ENCODE results near the gene IRGC.

Gene IRGC

DNA sequence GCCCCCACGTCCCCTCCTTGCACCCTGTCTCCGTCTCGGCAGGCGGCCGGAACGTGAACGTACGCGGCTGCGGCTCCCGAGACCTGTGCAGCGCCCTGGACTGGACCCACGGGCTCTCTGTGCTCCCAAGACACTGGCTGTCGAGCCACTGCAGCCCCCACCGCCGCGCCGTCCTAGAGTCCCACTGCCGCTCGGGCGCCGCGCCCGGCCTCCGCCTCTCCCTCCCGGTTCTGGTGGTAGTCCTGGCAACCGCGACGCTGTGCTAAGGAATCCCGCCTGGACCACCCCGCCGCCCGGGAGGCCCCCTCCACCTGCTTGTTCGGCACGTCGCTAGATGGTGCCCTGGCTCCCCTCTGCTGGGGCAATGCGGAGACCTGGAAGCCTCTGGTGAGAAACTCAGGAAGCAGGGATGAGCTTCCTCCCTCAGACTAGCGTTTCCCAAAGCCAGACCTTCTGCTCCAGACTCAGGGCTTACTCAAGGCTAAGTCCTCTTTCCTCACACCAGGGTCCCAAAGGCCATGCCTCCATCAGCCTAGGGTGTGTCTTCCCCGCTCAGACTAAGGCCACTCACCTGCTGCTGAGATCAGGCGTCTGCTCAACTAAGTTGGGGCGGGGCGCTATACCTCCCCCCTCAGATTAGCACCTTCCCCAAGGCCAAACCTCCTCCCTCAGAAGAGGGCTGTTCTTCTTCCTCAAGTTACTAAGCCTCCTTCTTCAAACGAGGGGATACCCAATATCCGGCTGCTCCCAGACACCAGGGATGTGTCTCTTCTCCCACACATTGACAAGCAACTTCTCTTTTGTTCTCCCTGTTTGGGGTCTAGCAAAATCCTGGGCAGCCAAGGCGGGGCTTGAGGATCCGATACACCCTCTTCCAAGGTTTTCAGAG lies 16.1 kb upstream of the IRGC start:
- POLR2A ChIA-PET, result interaction anchor here (1.5 kb wide), 1 partner anchor 31 kb away, joined by 4 read pairs; no protein-coding TSS in a partner anchor
- CTCF ChIA-PET, result no interaction called here
- DNase-seq (ENCODE audit: extremely low spot score), result no peak
- TF ChIP-seq FOXM1 (IDR thresholded peaks at IDR 0.05; ENCODE audit: borderline replicate concordance) (no peak), ARNT (IDR thresholded peaks at IDR 0.05) (no peak), NFRKB (IDR thresholded peaks at IDR 0.05) (no peak), FOXA1 (IDR thresholded peaks at IDR 0.05) (no peak), LEF1 (IDR thresholded peaks at IDR 0.05; ENCODE audit: borderline replicate concordance) (no peak), PKNOX1 (IDR thresholded peaks at IDR 0.05) (no peak)

DNA sequence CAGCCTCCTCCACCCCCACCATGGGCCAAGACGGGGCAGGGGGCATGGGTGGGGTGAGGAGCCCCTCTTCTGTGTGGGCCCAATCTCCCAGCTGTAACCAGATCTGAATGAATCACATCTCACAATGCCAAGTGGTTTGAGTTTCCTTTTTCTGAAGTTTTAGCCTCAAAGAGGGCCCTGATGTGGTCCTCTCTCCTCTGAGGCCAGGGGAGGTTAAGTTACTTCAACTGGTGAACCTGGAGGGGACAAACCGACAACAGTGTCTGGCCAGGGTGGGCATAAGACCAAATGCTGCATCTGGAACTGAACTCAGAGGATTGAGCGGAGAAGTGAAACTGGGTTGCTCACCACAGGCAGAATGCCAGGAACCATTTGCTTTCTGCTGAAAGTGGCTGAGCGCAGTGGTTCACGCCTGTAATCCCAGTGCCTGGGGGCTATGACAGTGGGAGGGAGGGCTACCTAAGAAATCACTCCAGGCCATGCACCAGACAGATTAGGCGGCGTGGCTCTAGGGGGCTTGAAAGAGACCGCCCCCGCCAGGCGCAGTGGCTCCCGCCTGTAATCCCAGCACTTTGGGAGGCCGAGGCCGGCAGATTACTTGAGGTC lies 15.4 kb upstream of the IRGC start:
- POLR2A ChIA-PET, result interaction anchor here (1.5 kb wide), 1 partner anchor 32 kb away, joined by 4 read pairs; no protein-coding TSS in a partner anchor
- DNase-seq (ENCODE audit: extremely low spot score), result no peak
- TF ChIP-seq PKNOX1 (IDR thresholded peaks at IDR 0.05), result no peak
- TF ChIP-seq ARNT (IDR thresholded peaks at IDR 0.05), result no peak
- no peak for TF ChIP-seq ZNF384 (IDR thresholded peaks at IDR 0.05)
- TF ChIP-seq TARDBP (IDR thresholded peaks at IDR 0.05), result no peak
- no peak for TF ChIP-seq FOXA1 (IDR thresholded peaks at IDR 0.05)
- no peak for TF ChIP-seq CTBP1 (IDR thresholded peaks at IDR 0.05; ENCODE audit: borderline replicate concordance)
- no peak for TF ChIP-seq HDGF (IDR thresholded peaks at IDR 0.05; ENCODE audit: borderline replicate concordance)
- TF ChIP-seq FOXM1 (IDR thresholded peaks at IDR 0.05; ENCODE audit: borderline replicate concordance), result no peak
- no peak for TF ChIP-seq FOXK2 (IDR thresholded peaks at IDR 0.05)
- CTCF ChIA-PET, result interaction anchor here (0.6 kb wide), 1 partner anchor 118 kb away, joined by 3 read pairs; no protein-coding TSS in a partner anchor

DNA sequence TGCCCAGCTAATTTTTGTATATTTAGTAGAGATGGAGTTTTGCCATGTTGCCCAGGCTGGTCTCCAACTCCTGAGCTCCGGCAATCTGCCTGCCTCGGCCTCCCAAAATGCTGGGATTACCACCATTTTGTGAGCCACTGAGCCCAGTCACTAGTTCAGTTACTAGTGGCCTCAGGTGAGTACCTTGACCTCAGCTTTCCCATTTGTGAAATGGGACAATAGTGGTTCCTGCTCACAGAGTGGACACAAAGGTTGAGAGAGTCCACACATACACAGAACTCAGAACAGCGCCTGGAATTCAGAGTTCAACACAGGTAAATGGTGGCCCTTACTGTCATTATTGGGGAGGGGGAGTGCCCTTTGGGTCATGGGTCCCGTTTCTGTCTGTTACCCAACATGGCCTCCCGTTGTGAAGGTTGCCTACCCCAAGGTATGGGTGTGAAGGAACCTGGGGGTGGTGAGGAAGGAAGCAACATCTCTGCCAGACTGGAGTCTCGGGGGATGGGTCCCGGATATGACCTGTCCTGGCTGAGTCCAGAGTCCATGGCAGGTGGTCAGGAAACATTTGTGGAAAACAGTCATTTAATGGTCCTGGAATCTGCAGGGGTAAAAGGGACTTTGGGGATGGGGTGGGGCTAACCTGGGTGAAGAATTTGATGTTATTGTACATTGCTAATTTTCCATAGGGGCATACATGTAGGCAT lies 11.7 kb upstream of the IRGC start:
- POLR2A ChIA-PET, result interaction anchor here (0.8 kb wide), 1 partner anchor 14 kb away, joined by 3 read pairs; no protein-coding TSS in a partner anchor
- CTCF ChIA-PET, result interaction anchor here (1.1 kb wide), 1 partner anchor 36 kb away, joined by 4 read pairs; no protein-coding TSS in a partner anchor
- no peak for DNase-seq (ENCODE audit: extremely low spot score)
- TF ChIP-seq HDGF (IDR thresholded peaks at IDR 0.05; ENCODE audit: borderline replicate concordance), result no peak
- TF ChIP-seq ZNF384 (IDR thresholded peaks at IDR 0.05), result no peak
- no peak for TF ChIP-seq PKNOX1 (IDR thresholded peaks at IDR 0.05)
- TF ChIP-seq ELF4 (IDR thresholded peaks at IDR 0.05), result no peak
- TF ChIP-seq CTBP1 (IDR thresholded peaks at IDR 0.05; ENCODE audit: borderline replicate concordance), result no peak
- no peak for TF ChIP-seq NFRKB (IDR thresholded peaks at IDR 0.05)
- no peak for TF ChIP-seq FOXM1 (IDR thresholded peaks at IDR 0.05; ENCODE audit: borderline replicate concordance)
- TF ChIP-seq SUZ12 (IDR thresholded peaks at IDR 0.05), result no peak
- no peak for TF ChIP-seq LEF1 (IDR thresholded peaks at IDR 0.05; ENCODE audit: borderline replicate concordance)
- TF ChIP-seq SP1 (IDR thresholded peaks at IDR 0.05), result no peak
- no peak for TF ChIP-seq TARDBP (IDR thresholded peaks at IDR 0.05)
- no peak for TF ChIP-seq L3MBTL2 (conservative IDR thresholded peaks at IDR 0.05)
- no peak for TF ChIP-seq ARNT (IDR thresholded peaks at IDR 0.05)
- no peak for TF ChIP-seq FOXK2 (IDR thresholded peaks at IDR 0.05)
- TF ChIP-seq FOXA1 (IDR thresholded peaks at IDR 0.05), result no peak
- TF ChIP-seq BHLHE40 (IDR thresholded peaks at IDR 0.05; ENCODE audit: borderline replicate concordance), result no peak

DNA sequence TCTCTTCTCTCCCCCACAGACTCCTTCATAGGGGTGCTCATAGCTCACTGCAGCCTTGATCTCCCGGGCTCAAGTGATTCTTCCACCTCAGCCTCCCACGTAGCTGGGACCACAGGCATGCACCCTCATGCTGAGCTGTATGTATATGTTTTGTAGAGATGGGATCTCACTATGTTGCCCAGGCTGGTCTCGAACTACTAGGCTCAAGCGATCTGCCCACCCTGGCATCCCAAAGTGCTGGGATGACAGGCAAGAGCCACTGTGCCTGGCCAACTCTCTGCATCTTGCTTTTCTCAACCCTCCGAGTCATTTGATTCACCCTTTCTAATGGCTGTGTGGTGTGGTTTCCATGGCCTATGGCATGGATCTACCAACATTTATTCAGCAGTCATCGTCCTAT lies 10.1 kb upstream of the IRGC start:
- ChIA-PET POLR2A (no interaction called here), CTCF (no interaction called here)
- no peak for DNase-seq (ENCODE audit: extremely low spot score)
- TF ChIP-seq NFRKB (IDR thresholded peaks at IDR 0.05) (no peak), ARNT (IDR thresholded peaks at IDR 0.05) (no peak), BHLHE40 (IDR thresholded peaks at IDR 0.05; ENCODE audit: borderline replicate concordance) (no peak), ELF4 (IDR thresholded peaks at IDR 0.05) (no peak), PKNOX1 (IDR thresholded peaks at IDR 0.05) (no peak), SUZ12 (IDR thresholded peaks at IDR 0.05) (no peak), HDGF (IDR thresholded peaks at IDR 0.05; ENCODE audit: borderline replicate concordance) (no peak), LEF1 (IDR thresholded peaks at IDR 0.05; ENCODE audit: borderline replicate concordance) (no peak)

DNA sequence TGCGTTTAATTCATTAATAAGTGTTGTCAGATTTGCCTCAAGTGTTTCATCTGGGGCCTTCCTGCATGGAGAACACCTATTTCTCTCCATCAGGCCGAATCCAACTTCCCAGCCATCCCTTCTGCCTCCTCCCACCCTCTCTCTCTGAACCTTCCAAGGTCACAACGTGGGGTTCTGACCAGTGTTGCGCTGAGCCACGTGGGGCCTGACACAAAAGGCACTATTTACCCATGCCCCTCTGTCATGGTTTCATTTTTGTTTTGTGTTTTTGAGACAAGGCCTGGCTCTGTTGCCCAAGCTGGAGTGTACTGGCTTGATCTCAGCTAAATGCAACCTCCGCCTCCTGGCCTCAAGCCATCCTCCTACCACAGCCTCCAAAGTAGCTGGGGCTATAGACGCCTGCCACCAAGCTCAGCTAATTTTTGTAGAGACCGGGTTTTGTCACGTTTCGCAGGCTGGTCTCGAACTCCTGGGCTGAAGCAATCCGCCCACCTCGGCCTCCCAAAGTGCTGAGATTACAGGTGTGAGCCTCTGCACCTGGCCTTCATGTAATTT lies 8.6 kb upstream of the IRGC start:
- POLR2A ChIA-PET, result no interaction called here
- no peak for DNase-seq (ENCODE audit: extremely low spot score)
- no peak for TF ChIP-seq LEF1 (IDR thresholded peaks at IDR 0.05; ENCODE audit: borderline replicate concordance)
- TF ChIP-seq L3MBTL2 (conservative IDR thresholded peaks at IDR 0.05), result no peak
- no peak for TF ChIP-seq TARDBP (IDR thresholded peaks at IDR 0.05)
- TF ChIP-seq ELF4 (IDR thresholded peaks at IDR 0.05), result no peak
- no peak for TF ChIP-seq ZNF384 (IDR thresholded peaks at IDR 0.05)
- no peak for TF ChIP-seq SUZ12 (IDR thresholded peaks at IDR 0.05)
- TF ChIP-seq HDGF (IDR thresholded peaks at IDR 0.05; ENCODE audit: borderline replicate concordance), result no peak
- TF ChIP-seq PKNOX1 (IDR thresholded peaks at IDR 0.05), result no peak
- no peak for TF ChIP-seq FOXK2 (IDR thresholded peaks at IDR 0.05)
- no peak for TF ChIP-seq CTBP1 (IDR thresholded peaks at IDR 0.05; ENCODE audit: borderline replicate concordance)
- TF ChIP-seq ARNT (IDR thresholded peaks at IDR 0.05), result no peak
- TF ChIP-seq FOXM1 (IDR thresholded peaks at IDR 0.05; ENCODE audit: borderline replicate concordance), result no peak
- TF ChIP-seq NFRKB (IDR thresholded peaks at IDR 0.05), result no peak
- CTCF ChIA-PET, result no interaction called here
